Prostate gland (tissue), 2 donors: ENCODE measurements around the gene RAD51B. TPM values are rescaled to one million over a fixed set of nuclear protein-coding genes. Genes with fewer than 3 reads are reported as not detected.

ENCODE experiments used
- DNase-seq: peaks from one replicate; pipeline ENCODE4 v3.0.0-alpha.2; 2019; ENCODE audit warnings: low spot score
- H3K27ac ChIP-seq, 2 donors: fragments of 200-600 bp; sonication (generic); 2 replicates each; pipeline ENCODE4 v1.5.1; 2017 to 2019
- H3K27me3 ChIP-seq: fragments of 200-600 bp; sonication (generic); replicated peaks from 2 replicates; pipeline ENCODE4 v1.5.1; 2019; ENCODE audit not compliant: insufficient read depth
- H3K36me3 ChIP-seq, 2 donors: fragments of 200-600 bp; sonication (generic); 1 replicate in 1 of 2; 2 replicates in 1 of 2; pipeline versions ENCODE4 v1.5.1 to v1.8.1; 2017 to 2019
- H3K4me1 ChIP-seq: fragments of 200-600 bp; sonication (generic); replicated peaks from 2 replicates; pipeline ENCODE4 v1.5.1; 2019
- H3K4me3 ChIP-seq, 2 donors: fragments of 200-600 bp; sonication (generic); 2 replicates each; pipeline ENCODE4 v1.5.1; 2017 to 2019
- H3K9me3 ChIP-seq: fragments of 200-600 bp; sonication (generic); 2 replicates; pipeline ENCODE4 v1.5.1; 2017
- POLR2A ChIP-seq: fragments of 450-650 bp; IDR thresholded peaks from one replicate; pipeline ENCODE4 v1.6.1; 2016; ENCODE audit warnings: antibody characterized with exemption, mild to moderate bottlenecking
- POLR2AphosphoS5 ChIP-seq: sonication (generic); formaldehyde crosslinking; IDR thresholded peaks from one replicate; pipeline ENCODE4 v1.6.1; 2017; ENCODE audit warnings: antibody characterized with exemption
- WGBS: methylation state at CpG from one replicate; pipeline ENCODE4 v1.1.5; 2018; 5-methylcytosine and 5-hydroxymethylcytosine counted together
- intact Hi-C: fragments of 100-400 bp; cut with DNase I; formaldehyde crosslinking; loops from one replicate; pipeline ENCODE4 v1.14.2; 2022
- total RNA-seq, 2 donors: library from RNA; depleted of rRNA; stranded (reverse); fragments of >200 nt; gene quantifications; one replicate each; pipeline ENCODE4 v1.1.0, GENCODE V29; 2016
- TF ChIP-seq, protein P1 (sequence below), 4 experiments: fragments of 200-600 bp in 2 of 4; fragments of 450-650 bp in 2 of 4; sonication (generic) in 2 of 4; IDR thresholded peaks; 1 replicate in 3 of 4; 2 replicates in 1 of 4; pipeline ENCODE4 v1.5.1; 2016 to 2019; ENCODE audit warnings: antibody characterized with exemption in 4 of 4, mild to moderate bottlenecking in 2 of 4, moderate library complexity in 2 of 4

The RAD51B gene
- total RNA-seq, 2 donors from 2014 or later: 14.9 to 35.8 TPM

DNA sequence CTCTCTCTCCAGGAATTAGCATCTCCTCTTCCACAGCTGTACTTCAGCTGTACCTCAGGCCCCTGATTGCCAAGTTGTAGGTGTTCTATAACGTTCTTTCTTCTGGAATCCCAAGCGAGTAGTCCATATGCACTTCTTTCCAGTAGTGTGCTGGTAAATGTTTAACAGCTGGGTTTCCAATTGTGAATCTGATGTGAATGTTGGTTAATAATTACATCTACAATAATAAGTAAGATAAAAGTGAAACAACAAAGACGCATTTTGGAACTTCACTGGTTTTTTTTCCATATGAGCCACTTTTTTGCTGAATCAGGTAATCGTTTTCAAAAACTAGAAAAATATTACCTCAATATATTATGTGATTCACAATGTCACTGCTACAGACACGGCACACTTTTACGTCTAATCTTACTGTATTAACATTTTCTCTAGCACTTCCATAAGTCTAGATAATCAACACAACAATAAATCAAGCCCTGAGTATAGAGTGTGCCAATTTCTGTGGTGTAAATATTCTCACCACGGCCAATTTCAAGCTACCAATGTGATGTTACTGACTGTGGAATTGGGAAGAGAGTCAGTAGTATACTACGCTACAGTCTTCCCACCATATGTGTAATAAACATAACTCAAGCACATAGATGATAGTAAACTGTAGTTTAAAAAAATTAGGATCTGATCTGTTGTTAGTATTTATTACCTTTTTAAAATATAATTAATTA, 860.3 kb downstream of the RAD51B start:
- DNase-seq: no peak
- intact Hi-C loops: loop anchor here (5.0 kb wide), 1 partner anchor 102 kb away; no protein-coding TSS in a partner anchor
- Histone ChIP-seq H3K27ac (no peak overlapping the region), H3K27me3 (no peaks in the 10 kb centered on the region), H3K4me3 (no peak overlapping the region), H3K36me3 (no peaks in the 10 kb centered on the region), H3K4me1 (no peaks in the 10 kb centered on the region), H3K9me3 (no peaks in the 10 kb centered on the region)
- TF ChIP-seq POLR2AphosphoS5: no peak
- TF ChIP-seq, protein P1, sequence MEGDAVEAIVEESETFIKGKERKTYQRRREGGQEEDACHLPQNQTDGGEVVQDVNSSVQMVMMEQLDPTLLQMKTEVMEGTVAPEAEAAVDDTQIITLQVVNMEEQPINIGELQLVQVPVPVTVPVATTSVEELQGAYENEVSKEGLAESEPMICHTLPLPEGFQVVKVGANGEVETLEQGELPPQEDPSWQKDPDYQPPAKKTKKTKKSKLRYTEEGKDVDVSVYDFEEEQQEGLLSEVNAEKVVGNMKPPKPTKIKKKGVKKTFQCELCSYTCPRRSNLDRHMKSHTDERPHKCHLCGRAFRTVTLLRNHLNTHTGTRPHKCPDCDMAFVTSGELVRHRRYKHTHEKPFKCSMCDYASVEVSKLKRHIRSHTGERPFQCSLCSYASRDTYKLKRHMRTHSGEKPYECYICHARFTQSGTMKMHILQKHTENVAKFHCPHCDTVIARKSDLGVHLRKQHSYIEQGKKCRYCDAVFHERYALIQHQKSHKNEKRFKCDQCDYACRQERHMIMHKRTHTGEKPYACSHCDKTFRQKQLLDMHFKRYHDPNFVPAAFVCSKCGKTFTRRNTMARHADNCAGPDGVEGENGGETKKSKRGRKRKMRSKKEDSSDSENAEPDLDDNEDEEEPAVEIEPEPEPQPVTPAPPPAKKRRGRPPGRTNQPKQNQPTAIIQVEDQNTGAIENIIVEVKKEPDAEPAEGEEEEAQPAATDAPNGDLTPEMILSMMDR (IDR thresholded peaks at IDR 0.05): no peak
- TF ChIP-seq POLR2A: no peak
- WGBS: 78% methylated on average over 8 of the region's 8 CpGs

DNA sequence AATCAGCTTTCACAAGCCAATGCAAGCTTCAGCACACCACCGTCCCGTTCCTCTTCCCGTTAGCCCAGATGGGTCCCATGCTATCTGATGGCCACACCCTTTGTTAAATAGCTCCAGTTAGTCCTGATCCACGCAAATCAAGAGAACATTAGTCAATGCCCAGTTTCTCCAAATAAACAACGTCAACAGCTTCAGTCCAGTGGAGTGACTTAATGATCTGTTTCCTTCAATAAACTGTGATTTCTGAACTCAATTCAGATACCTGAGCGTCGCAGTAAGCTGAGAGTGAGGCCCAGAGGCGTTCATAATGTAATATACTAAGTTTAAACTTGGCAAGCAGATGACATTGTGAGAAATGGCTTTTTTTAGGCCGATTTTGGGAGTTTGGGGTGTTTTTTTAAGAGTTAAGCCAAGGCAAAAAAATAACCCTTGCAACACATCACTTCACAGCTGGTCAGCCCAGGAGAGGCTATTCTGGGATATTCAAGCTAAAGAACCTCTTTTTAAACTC, 861.0 kb downstream of the RAD51B start:
- no peaks in the 10 kb centered on the region for H3K9me3 ChIP-seq
- no peak overlapping the region for H3K4me3 ChIP-seq
- H3K36me3 ChIP-seq: no peaks in the 10 kb centered on the region
- WGBS: 51% methylated on average over 9 of the region's 9 CpGs
- H3K27me3 ChIP-seq: no peaks in the 10 kb centered on the region
- no peaks in the 10 kb centered on the region for H3K4me1 ChIP-seq
- DNase-seq: no peak
- no peak overlapping the region for H3K27ac ChIP-seq
- intact Hi-C loops: no loop called here
- no peak for TF ChIP-seq POLR2AphosphoS5
- TF ChIP-seq, protein P1 (IDR thresholded peaks at IDR 0.05): no peak
- TF ChIP-seq POLR2A: no peak

DNA sequence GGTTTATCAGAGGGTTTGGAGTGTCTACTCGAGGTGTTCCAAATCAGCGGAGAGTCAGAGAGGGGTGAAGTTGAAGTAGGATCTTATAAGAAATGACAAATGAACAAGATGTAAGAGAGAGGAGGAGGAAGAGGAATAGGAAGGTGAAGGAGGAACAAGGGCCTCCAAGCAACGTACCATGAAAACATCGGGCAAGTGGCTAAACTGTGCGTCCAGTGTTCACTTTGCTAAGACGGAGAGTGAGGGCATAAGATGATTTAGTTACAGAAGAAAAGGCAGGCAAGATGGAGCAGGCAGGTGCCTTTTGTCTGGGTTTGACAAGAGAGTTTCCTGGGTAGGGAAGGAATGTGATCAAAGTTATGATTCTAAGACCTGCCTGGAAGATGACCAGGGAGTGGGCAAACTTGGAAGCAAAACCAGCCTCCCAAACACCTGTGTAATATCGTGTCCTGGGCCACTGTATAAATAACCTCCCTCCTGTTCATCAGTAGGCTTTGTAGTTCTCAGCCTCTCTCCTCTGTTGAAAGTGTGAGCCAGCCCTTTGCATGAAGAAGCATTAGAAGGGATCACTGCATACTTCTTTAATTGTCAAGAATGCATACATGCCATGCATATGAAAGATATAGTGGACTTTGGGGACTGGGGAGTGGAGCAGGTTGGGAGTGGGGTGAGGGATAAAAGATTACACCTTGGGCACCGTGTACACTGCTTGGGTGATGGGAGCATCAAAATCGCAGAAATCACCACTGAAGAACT, 861.9 kb downstream of the RAD51B start:
- Histone ChIP-seq H3K27me3 (no peaks in the 10 kb centered on the region), H3K4me3 (no peak overlapping the region), H3K27ac (no peak overlapping the region), H3K9me3 (no peaks in the 10 kb centered on the region), H3K36me3 (no peaks in the 10 kb centered on the region), H3K4me1 (no peaks in the 10 kb centered on the region)
- no peak for TF ChIP-seq POLR2A
- intact Hi-C loops: no loop called here
- DNase-seq: no peak
- 53% methylated on average over 9 of the region's 9 CpGs for WGBS

DNA sequence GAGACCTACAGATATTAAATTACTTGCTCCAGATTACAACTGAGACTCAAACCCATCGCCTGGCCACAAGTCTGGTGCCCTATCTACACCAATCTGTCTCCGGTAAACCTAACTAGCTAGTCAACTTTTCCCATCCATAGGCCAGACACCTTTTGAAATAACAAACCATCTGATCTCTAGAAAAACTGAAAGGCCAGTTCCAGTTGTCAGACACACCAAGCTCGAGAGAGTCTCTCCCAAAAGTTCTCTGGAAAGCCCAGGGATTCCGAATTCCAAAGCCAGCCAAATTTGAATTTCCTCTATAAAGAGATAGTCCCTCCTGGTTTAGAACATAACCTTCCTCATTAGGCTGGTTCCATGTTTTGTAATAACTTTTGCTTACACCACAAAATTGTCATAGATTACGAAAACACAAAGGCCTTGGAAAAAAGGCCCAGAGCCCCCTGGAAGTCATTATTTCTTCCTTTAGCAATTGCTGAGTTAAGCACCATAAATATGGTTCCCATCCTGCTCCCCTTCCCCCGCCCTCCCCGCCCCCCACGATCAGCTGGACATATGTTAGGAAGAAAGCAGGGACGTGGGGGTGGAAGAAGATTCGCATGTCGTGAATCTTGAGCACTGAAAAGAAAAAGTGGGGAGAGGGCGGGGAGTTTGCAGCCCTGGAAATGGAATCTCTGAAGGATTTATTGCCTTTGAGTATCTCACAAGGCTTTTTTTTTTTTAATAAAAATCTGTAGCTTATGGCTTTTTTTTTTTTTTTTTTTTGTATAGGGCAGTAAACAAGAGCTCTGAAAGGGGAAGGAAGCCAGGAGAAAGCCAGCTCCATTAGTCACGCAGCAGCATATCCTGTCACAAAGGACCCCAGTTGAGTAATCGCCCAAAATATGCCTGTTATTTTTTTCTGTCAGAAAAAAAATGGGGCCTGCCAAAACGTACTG, 862.9 kb downstream of the RAD51B start:
- WGBS: 34% methylated on average over 15 of the region's 15 CpGs
- Histone ChIP-seq H3K27me3 (no peaks in the 10 kb centered on the region), H3K36me3 (no peaks in the 10 kb centered on the region), H3K4me3 (no peak overlapping the region), H3K4me1 (no peaks in the 10 kb centered on the region), H3K9me3 (no peaks in the 10 kb centered on the region), H3K27ac (peak overlapping the region; percentile 44 to 49)
- peak; percentile 22 for TF ChIP-seq POLR2AphosphoS5
- TF ChIP-seq, protein P1 (IDR thresholded peaks at IDR 0.05): no peak
- intact Hi-C loops: no loop called here
- peak; percentile 47 for DNase-seq

DNA sequence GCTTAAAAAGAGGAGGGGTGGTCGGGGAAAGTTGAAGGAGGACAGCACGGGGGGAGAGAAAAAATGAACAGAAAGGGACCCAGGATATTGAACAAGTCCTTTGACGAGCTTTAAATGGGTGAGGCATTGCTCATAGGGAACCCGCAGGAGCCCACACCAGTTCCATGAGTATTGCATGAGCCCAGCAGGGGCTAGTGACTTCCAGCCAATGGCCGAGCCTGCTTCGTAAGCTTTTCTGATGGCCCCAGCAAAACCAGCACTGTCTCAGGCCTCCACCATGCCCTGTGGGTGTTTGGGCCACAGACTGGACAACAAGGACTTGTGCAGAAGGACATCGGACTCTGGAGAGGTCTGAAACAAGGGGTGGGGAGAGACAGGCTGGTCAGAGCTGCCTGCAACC, 863.7 kb downstream of the RAD51B start:
- no peaks in the 10 kb centered on the region for H3K27me3 ChIP-seq
- H3K4me1 ChIP-seq: no peaks in the 10 kb centered on the region
- H3K4me3 ChIP-seq: no peak overlapping the region
- DNase-seq: no peak
- intact Hi-C loops: no loop called here
- H3K36me3 ChIP-seq: no peaks in the 10 kb centered on the region
- H3K9me3 ChIP-seq: no peaks in the 10 kb centered on the region
- WGBS: 73% methylated on average over 7 of the region's 7 CpGs
- no peak for TF ChIP-seq POLR2AphosphoS5
- peak overlapping the region; percentile 12 to 26 for H3K27ac ChIP-seq
